ENCODE measurements around the gene SLX4. TPM values are rescaled to one million over a fixed set of nuclear protein-coding genes. Genes with fewer than 3 reads are reported as not detected.
A peak's percentile ranks its signal among the peaks of the same experiment; 100 is the strongest.

SLX4 gene
- total and polyA plus RNA-seq, 9 of the 15 experiments (the other 6 are each of a cell fraction or from before 2014, with no cell fraction given) = 0.29 to 7.9 (median 3.8) TPM

DNA sequence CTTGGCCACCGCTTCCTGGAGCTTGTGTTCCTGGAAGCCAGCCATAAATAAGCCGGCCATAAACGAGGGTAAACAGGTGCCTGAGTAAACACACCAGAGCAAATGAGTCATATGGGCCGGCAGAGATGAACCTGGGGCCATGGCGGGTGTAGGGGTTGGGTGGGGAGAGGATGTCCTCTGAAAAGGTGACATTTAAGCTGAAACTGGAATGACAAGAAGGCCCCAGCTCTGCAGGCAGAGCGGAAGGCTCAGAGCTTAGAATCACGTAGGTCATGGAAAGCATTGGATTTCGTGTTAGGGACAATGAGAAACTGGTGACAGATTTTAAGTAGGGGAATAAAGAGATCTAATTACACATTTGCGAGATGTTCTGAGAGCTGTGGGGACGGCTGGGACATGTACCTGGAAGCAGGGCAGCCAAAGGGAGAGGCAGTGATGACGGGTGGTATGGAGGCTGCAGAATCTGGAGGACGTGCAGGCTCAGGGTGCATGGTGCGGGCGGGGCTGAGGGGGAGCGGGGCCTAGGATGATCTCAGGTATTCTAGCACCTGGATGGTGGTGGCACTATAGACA, 35.0 kb upstream of the SLX4 start (continued):
- TF ChIP-seq, protein P1, sequence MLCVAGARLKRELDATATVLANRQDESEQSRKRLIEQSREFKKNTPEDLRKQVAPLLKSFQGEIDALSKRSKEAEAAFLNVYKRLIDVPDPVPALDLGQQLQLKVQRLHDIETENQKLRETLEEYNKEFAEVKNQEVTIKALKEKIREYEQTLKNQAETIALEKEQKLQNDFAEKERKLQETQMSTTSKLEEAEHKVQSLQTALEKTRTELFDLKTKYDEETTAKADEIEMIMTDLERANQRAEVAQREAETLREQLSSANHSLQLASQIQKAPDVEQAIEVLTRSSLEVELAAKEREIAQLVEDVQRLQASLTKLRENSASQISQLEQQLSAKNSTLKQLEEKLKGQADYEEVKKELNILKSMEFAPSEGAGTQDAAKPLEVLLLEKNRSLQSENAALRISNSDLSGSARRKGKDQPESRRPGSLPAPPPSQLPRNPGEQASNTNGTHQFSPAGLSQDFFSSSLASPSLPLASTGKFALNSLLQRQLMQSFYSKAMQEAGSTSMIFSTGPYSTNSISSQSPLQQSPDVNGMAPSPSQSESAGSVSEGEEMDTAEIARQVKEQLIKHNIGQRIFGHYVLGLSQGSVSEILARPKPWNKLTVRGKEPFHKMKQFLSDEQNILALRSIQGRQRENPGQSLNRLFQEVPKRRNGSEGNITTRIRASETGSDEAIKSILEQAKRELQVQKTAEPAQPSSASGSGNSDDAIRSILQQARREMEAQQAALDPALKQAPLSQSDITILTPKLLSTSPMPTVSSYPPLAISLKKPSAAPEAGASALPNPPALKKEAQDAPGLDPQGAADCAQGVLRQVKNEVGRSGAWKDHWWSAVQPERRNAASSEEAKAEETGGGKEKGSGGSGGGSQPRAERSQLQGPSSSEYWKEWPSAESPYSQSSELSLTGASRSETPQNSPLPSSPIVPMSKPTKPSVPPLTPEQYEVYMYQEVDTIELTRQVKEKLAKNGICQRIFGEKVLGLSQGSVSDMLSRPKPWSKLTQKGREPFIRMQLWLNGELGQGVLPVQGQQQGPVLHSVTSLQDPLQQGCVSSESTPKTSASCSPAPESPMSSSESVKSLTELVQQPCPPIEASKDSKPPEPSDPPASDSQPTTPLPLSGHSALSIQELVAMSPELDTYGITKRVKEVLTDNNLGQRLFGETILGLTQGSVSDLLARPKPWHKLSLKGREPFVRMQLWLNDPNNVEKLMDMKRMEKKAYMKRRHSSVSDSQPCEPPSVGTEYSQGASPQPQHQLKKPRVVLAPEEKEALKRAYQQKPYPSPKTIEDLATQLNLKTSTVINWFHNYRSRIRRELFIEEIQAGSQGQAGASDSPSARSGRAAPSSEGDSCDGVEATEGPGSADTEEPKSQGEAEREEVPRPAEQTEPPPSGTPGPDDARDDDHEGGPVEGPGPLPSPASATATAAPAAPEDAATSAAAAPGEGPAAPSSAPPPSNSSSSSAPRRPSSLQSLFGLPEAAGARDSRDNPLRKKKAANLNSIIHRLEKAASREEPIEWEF (CRISPR knock-in tag; IDR thresholded peaks at IDR 0.05) = no peak
- peak; percentile 14; the same call in 1 of the 2 replicates for TF ChIP-seq CREM (IDR thresholded peaks at IDR 0.05; ENCODE audit: low read depth)
- peak; percentile 93 to 95 for TF ChIP-seq FOXA3 (CRISPR knock-in tag; conservative IDR thresholded peaks at IDR 0.05 in 1 of 2, IDR thresholded peaks at IDR 0.05 in 1 of 2)
- TF ChIP-seq TEAD4 (IDR thresholded peaks at IDR 0.05; ENCODE audit: low read length) = peak; percentile 20; the same call in 1 of the 2 replicates
- TF ChIP-seq TEAD4 (CRISPR knock-in tag; IDR thresholded peaks at IDR 0.05; ENCODE audit: borderline replicate concordance) = no peak
- TF ChIP-seq ARNT (IDR thresholded peaks at IDR 0.05) = no peak
- TF ChIP-seq JUN (IDR thresholded peaks at IDR 0.05; ENCODE audit: borderline replicate concordance, low read depth, low read length) = peak; percentile 81
- TF ChIP-seq JUN (CRISPR knock-in tag; IDR thresholded peaks at IDR 0.05; ENCODE audit: borderline replicate concordance) = no peak
- TF ChIP-seq FOSL1 (tag; conservative IDR thresholded peaks at IDR 0.05) = peak; percentile 68
- TF ChIP-seq EP300 (IDR thresholded peaks at IDR 0.05; ENCODE audit: low read length) = peak; percentile 37; the same call in 1 of the 2 replicates
- TF ChIP-seq FOXK2 (conservative IDR thresholded peaks at IDR 0.05 in 1 of 2, IDR thresholded peaks at IDR 0.05 in 1 of 2; ENCODE audit: low read depth in 2 of 2) = peak; percentile 74 to 82
- TF ChIP-seq TBL1XR1 (IDR thresholded peaks at IDR 0.05; ENCODE audit: low read length in 2 of 2) = peak in 1 of 2 experiments; percentile 43; a peak in 1 of 4 replicates
- TF ChIP-seq ZNF274 (IDR thresholded peaks at IDR 0.05; ENCODE audit: borderline replicate concordance, low read depth, low read length) = no peak
- TF ChIP-seq JUND (IDR thresholded peaks at IDR 0.05; ENCODE audit: borderline replicate concordance, low read depth, low read length) = peak; percentile 90
- TF ChIP-seq JUND (tag; IDR thresholded peaks at IDR 0.05; ENCODE audit: borderline replicate concordance, low read depth, low read length) = peak; percentile 83; the same call in 1 of the 3 replicates
- TF ChIP-seq BHLHE40 (IDR thresholded peaks at IDR 0.05; ENCODE audit: low read length) = 0 out of 2 replicates have a peak, but pooled peaks have one; percentile 7
- peak in 1 of 2 experiments; percentile 54; a peak in 1 of 4 replicates for TF ChIP-seq RCOR1 (IDR thresholded peaks at IDR 0.05; ENCODE audit: borderline replicate concordance in 1 of 2, low read depth in 2 of 2, low read length in 2 of 2)
- TF ChIP-seq FOXA1 (IDR thresholded peaks at IDR 0.05; ENCODE audit: borderline replicate concordance) = peak; percentile 73; the same call in 1 of the 2 replicates
- TF ChIP-seq, protein P2, sequence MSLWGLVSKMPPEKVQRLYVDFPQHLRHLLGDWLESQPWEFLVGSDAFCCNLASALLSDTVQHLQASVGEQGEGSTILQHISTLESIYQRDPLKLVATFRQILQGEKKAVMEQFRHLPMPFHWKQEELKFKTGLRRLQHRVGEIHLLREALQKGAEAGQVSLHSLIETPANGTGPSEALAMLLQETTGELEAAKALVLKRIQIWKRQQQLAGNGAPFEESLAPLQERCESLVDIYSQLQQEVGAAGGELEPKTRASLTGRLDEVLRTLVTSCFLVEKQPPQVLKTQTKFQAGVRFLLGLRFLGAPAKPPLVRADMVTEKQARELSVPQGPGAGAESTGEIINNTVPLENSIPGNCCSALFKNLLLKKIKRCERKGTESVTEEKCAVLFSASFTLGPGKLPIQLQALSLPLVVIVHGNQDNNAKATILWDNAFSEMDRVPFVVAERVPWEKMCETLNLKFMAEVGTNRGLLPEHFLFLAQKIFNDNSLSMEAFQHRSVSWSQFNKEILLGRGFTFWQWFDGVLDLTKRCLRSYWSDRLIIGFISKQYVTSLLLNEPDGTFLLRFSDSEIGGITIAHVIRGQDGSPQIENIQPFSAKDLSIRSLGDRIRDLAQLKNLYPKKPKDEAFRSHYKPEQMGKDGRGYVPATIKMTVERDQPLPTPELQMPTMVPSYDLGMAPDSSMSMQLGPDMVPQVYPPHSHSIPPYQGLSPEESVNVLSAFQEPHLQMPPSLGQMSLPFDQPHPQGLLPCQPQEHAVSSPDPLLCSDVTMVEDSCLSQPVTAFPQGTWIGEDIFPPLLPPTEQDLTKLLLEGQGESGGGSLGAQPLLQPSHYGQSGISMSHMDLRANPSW (CRISPR knock-in tag; IDR thresholded peaks at IDR 0.05) = no peak
- peak; percentile 49; the same call in 1 of the 2 replicates for TF ChIP-seq PHF21A (IDR thresholded peaks at IDR 0.05; ENCODE audit: borderline replicate concordance, low read depth)
- TF ChIP-seq SMARCA4 (IDR thresholded peaks at IDR 0.05) = peak; percentile 78
